H9 (cell line): Measurements from ENCODE around the gene LPAR3. TPM values are rescaled to one million over a fixed set of nuclear protein-coding genes. Genes with fewer than 3 reads are reported as not detected.

Experiments used
- DNase-seq: peaks from one replicate; pipeline ENCODE4 v3.0.0-alpha.2; 2017
- H2AFZ ChIP-seq: one replicate; pipeline ENCODE4 v1.6.1; 2013; ENCODE audit warnings: mild to moderate bottlenecking, low read length, control low read depth, moderate library complexity
- H2AK5ac ChIP-seq: 2 replicates; pipeline ENCODE4 v1.6.1; 2013; ENCODE audit warnings: low read length, control low read depth, mixed read lengths; ENCODE audit not compliant: insufficient read length
- H2BK120ac ChIP-seq: one replicate; pipeline ENCODE4 v1.6.1; 2013; ENCODE audit warnings: low read depth, mild to moderate bottlenecking, low read length, control low read depth, inconsistent platforms; ENCODE audit not compliant: poor library complexity, severe bottlenecking
- H2BK12ac ChIP-seq: 2 replicates; pipeline ENCODE4 v1.6.1; 2013; ENCODE audit warnings: low read length, control low read depth, mixed read lengths, low read depth; ENCODE audit not compliant: insufficient read length
- H2BK15ac ChIP-seq: 2 replicates; pipeline ENCODE4 v1.6.1; 2013; ENCODE audit warnings: low read depth, low read length, control low read depth
- H2BK20ac ChIP-seq: one replicate; pipeline ENCODE4 v1.6.1; 2013; ENCODE audit warnings: low read depth, mild to moderate bottlenecking, low read length, control low read depth, inconsistent platforms; ENCODE audit not compliant: poor library complexity, severe bottlenecking
- H2BK5ac ChIP-seq: 2 replicates; pipeline ENCODE4 v1.6.1; 2013; ENCODE audit warnings: low read length, control low read depth, mixed read lengths; ENCODE audit not compliant: insufficient read length
- H3K14ac ChIP-seq: 2 replicates; pipeline ENCODE4 v1.6.1; 2013; ENCODE audit warnings: low read length, control low read depth; ENCODE audit not compliant: insufficient read depth
- H3K18ac ChIP-seq: 2 replicates; pipeline ENCODE4 v1.6.1; 2013; ENCODE audit warnings: low read depth, mild to moderate bottlenecking, mixed read lengths, low read length, control low read depth; ENCODE audit not compliant: insufficient read length
- H3K23ac ChIP-seq: 2 replicates; pipeline ENCODE4 v1.6.1; 2013; ENCODE audit warnings: low read length, control low read depth, mixed read lengths, low read depth; ENCODE audit not compliant: insufficient read length
- H3K23me2 ChIP-seq: 2 replicates; pipeline ENCODE4 v1.6.1; 2013; ENCODE audit warnings: low read depth, mild to moderate bottlenecking, mixed read lengths, low read length, control low read depth; ENCODE audit not compliant: insufficient read length, poor library complexity, severe bottlenecking
- H3K27ac ChIP-seq: 2 replicates; pipeline ENCODE4 v1.5.1; 2013; ENCODE audit warnings: low read length, control low read depth, mixed read lengths, low read depth; ENCODE audit not compliant: insufficient read length
- H3K27me3 ChIP-seq: 2 replicates; pipeline ENCODE4 v1.6.1; 2013; ENCODE audit warnings: low read length, control low read depth, inconsistent platforms; ENCODE audit not compliant: insufficient read depth
- H3K4ac ChIP-seq: 2 replicates; pipeline ENCODE4 v1.6.1; 2013; ENCODE audit warnings: low read depth, mild to moderate bottlenecking, control low read depth, inconsistent platforms, low read length, moderate library complexity
- H3K4me1 ChIP-seq: 2 replicates; pipeline ENCODE4 v1.6.1; 2013; ENCODE audit warnings: low read length, control low read depth, inconsistent platforms; ENCODE audit not compliant: insufficient read depth
- H3K4me2 ChIP-seq: 2 replicates; pipeline ENCODE4 v1.6.1; 2013; ENCODE audit warnings: low read length, control low read depth, mixed read lengths; ENCODE audit not compliant: insufficient read length, insufficient read depth
- H3K56ac ChIP-seq: 2 replicates; pipeline ENCODE4 v1.6.1; 2013; ENCODE audit warnings: low read depth, mild to moderate bottlenecking, mixed read lengths, low read length, control low read depth; ENCODE audit not compliant: insufficient read length
- H3K79me1 ChIP-seq: 2 replicates; pipeline ENCODE4 v1.6.1; 2013; ENCODE audit warnings: low read depth, mild to moderate bottlenecking, moderate library complexity, low read length, control low read depth, inconsistent platforms; ENCODE audit not compliant: insufficient read depth, poor library complexity, severe bottlenecking
- H3K79me2 ChIP-seq: 2 replicates; pipeline ENCODE4 v1.6.1; 2013; ENCODE audit warnings: low read length, control low read depth, inconsistent platforms; ENCODE audit not compliant: insufficient read depth
- H3K9ac ChIP-seq: 2 replicates; pipeline ENCODE4 v1.6.1; 2013; ENCODE audit warnings: low read length, control low read depth, mixed read lengths; ENCODE audit not compliant: insufficient read length; ENCODE audit errors: extremely low read depth
- H3K9me3 ChIP-seq: one replicate; pipeline ENCODE4 v1.6.1; 2013; ENCODE audit warnings: low read depth, low read length, inconsistent platforms; ENCODE audit not compliant: control insufficient read depth
- H3T11ph ChIP-seq: one replicate; pipeline ENCODE4 v1.6.1; 2013; ENCODE audit warnings: mild to moderate bottlenecking, low read length, control low read depth, inconsistent platforms
- H4K20me1 ChIP-seq: one replicate; pipeline ENCODE4 v1.6.1; 2013; ENCODE audit not compliant: control insufficient read depth, insufficient read length, insufficient read depth
- H4K5ac ChIP-seq: 2 replicates; pipeline ENCODE4 v1.6.1; 2013; ENCODE audit warnings: low read depth, mild to moderate bottlenecking, mixed read lengths, low read length, control low read depth; ENCODE audit not compliant: insufficient read length
- H4K8ac ChIP-seq: replicated peaks from 2 replicates; pipeline ENCODE4 v1.6.1; 2013; ENCODE audit warnings: low read length, control low read depth, mixed read lengths, low read depth; ENCODE audit not compliant: insufficient read length
- H4K91ac ChIP-seq: 2 replicates; pipeline ENCODE4 v1.6.1; 2013; ENCODE audit warnings: low read depth, mild to moderate bottlenecking, moderate library complexity, mixed read lengths, low read length, control low read depth; ENCODE audit not compliant: insufficient read length
- H3K27ac Mint-ChIP-seq, 3 experiments: 2 replicates in 2 of 3; 3 replicates in 1 of 3; pipeline ENCODE4 v1.8.0; 2020 to 2021; ENCODE audit warnings: mixed read lengths in 3 of 3, mild to moderate bottlenecking in 1 of 3, moderate library complexity in 1 of 3
- H3K27me3 Mint-ChIP-seq: 2 replicates; pipeline ENCODE4 v1.8.0; 2021; ENCODE audit warnings: low read depth, mild to moderate bottlenecking, moderate library complexity, mixed read lengths
- H3K36me3 Mint-ChIP-seq, 3 experiments: 2 replicates in 2 of 3; 3 replicates in 1 of 3; pipeline ENCODE4 v1.8.0; 2020 to 2021; ENCODE audit warnings: low read depth in 3 of 3, mixed read lengths in 3 of 3; ENCODE audit not compliant: insufficient read depth in 1 of 3
- H3K4me1 Mint-ChIP-seq, 2 experiments: 2 replicates each; pipeline ENCODE4 v1.8.0; 2020; ENCODE audit warnings: mixed read lengths in 2 of 2
- H3K4me3 Mint-ChIP-seq, 2 experiments: 2 replicates in 1 of 2; 3 replicates in 1 of 2; pipeline ENCODE4 v1.8.0; 2020 to 2021; ENCODE audit warnings: mild to moderate bottlenecking in 2 of 2, mixed read lengths in 2 of 2, moderate library complexity in 1 of 2
- H3K9me3 Mint-ChIP-seq, 2 experiments: 2 replicates in 1 of 2; 3 replicates in 1 of 2; pipeline ENCODE4 v1.8.0; 2020; ENCODE audit warnings: mild to moderate bottlenecking in 2 of 2, mixed read lengths in 2 of 2, moderate library complexity in 1 of 2
- CTCF ChIP-seq: fragments of 200-600 bp; sonication (generic); conservative IDR thresholded peaks from 3 replicates; pipeline ENCODE4 v1.8.0; 2021; ENCODE audit warnings: antibody characterized with exemption, mild to moderate bottlenecking
- WGBS: extraction: QIAGEN DNeasy Blood & Tissue Kit; methylation state at CpG from one replicate; pipeline ENCODE4 v1.1.7; 2013; ENCODE audit warnings: missing lambda C conversion rate, low lambda C conversion rate, mixed read lengths; ENCODE audit not compliant: insufficient read length; ENCODE audit errors: extremely low coverage; 5-methylcytosine and 5-hydroxymethylcytosine counted together
- total RNA-seq: library from RNA; stranded (reverse); gene quantifications from 2 replicates; pipeline ENCODE4 v1.2.1, GENCODE V29; 2021

Gene LPAR3
- total RNA-seq, 1 experiment from 2014 or later = 3.0 TPM

- no peaks in the 10 kb centered on the region for H4K20me1 ChIP-seq
- no peaks in the 10 kb centered on the region for H3K23me2 ChIP-seq
- no peak overlapping the region for H4K8ac ChIP-seq
- no CpG with 5 or more reads among the region's 1 CpG for WGBS
- H3K4me2 ChIP-seq = no peak overlapping the region
- no peak overlapping the region for H2AFZ ChIP-seq
- H2AK5ac ChIP-seq = no peak overlapping the region
- no peak overlapping the region for H2BK15ac ChIP-seq
- H3K4me1 Mint-ChIP-seq = peaks cover 6 to 11% of the 10 kb centered on the region in 2 experiments
- H2BK5ac ChIP-seq = no peak overlapping the region
- DNase-seq = no peak
- peaks cover 0 to 6% (median 1%) of the 10 kb centered on the region in 3 experiments; a peak in 2 of 7 replicates for H3K36me3 Mint-ChIP-seq
- no peak overlapping the region for H3K4me3 Mint-ChIP-seq
- H3K27ac ChIP-seq = no peak overlapping the region
- H3K4ac ChIP-seq = no peak overlapping the region
- no peak overlapping the region for H2BK120ac ChIP-seq
- H3K79me2 ChIP-seq = no peaks in the 10 kb centered on the region
- H3K9me3 ChIP-seq = no peaks in the 10 kb centered on the region
- H3K9ac ChIP-seq = no peak overlapping the region
- peaks cover 5 to 6% of the 10 kb centered on the region in 2 experiments; a peak in 4 of 5 replicates for H3K9me3 Mint-ChIP-seq
- H3K79me1 ChIP-seq = no peaks in the 10 kb centered on the region
- TF ChIP-seq CTCF = no peak
- no peaks in the 10 kb centered on the region for H3K4me1 ChIP-seq
- no peak overlapping the region for H3K56ac ChIP-seq
- H3K27me3 ChIP-seq = no peaks in the 10 kb centered on the region; the same call in 1 of the 2 replicates
- H2BK20ac ChIP-seq = no peak overlapping the region
- H3K23ac ChIP-seq = no peak overlapping the region
- no peak overlapping the region for H2BK12ac ChIP-seq
- H3K27ac Mint-ChIP-seq = no peak overlapping the region
- H3K27me3 Mint-ChIP-seq = peaks cover 17% of the 10 kb centered on the region
- H3K14ac ChIP-seq = no peak overlapping the region
- no peak overlapping the region for H4K91ac ChIP-seq
- no peak overlapping the region for H3K18ac ChIP-seq
- no peak overlapping the region for H4K5ac ChIP-seq
- no peak overlapping the region for H3T11ph ChIP-seq
Measured at GRCh38 chr1:84769636-84770035, 123.4 kb downstream of the LPAR3 start.
